Measurements from ENCODE around the gene COPS4.
A peak's percentile ranks its signal among the peaks of the same experiment; 100 is the strongest.
"Not testable (repeated sequence)": the region's sequence is repeated elsewhere in the genome, so short reads cannot be mapped to it uniquely, and the experiment has no call there.

COPS4 gene

DNA sequence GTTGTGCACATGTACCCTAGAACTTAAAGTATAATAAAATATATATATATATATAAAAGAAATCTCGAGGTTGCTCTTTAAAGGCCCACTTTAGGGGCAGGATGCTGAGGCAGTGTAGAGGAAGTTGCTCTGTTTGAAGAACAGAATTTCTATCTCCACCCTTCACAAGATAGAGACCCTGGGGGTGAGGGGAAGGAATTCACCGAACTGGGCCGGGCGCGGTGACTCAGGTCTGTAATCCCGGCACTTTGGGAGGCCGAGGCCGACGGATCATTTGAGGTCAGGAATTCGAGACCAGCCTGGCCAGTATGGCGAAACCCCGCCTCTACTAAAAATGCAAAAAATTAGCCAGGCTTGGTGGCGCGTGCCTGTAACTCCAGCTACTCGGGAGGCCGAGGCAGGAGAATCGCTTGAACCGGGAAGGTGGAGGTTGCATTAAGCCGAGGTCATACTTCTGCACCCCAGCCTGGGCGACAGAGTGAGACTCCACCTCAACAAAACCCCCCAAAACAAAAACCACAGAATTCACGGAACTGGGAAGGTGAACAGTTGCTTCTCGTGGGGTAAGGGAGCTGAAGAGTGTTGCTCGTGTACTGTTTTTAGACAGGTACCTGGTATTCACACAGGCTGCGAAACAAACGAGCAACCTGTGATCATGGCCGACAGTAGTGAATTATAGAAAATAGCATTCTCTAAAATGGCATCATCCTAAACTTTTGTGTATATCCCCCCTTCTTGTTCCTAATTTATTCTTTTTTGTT is 73.3 kb downstream of the COPS4 start:
- Histone ChIP-seq H3K9me3 (no peaks in the 10 kb centered on the region), H3K4me3 (ENCODE audit: low read depth in 1 of 2, low read length in 1 of 2) (peak overlapping the region; percentile 73 to 88), H3K36me3 (peaks cover 16% of the 10 kb centered on the region), H3K27ac (peak overlapping the region; percentile 91), H3K4me1 (ENCODE audit: control insufficient read depth in 1 of 2, insufficient read depth in 1 of 2, low read depth in 1 of 2, low read length in 1 of 2) (peaks cover 48 to 50% of the 10 kb centered on the region in 2 experiments), H3K27me3 (no peaks in the 10 kb centered on the region)
- TF ChIP-seq, protein P1, sequence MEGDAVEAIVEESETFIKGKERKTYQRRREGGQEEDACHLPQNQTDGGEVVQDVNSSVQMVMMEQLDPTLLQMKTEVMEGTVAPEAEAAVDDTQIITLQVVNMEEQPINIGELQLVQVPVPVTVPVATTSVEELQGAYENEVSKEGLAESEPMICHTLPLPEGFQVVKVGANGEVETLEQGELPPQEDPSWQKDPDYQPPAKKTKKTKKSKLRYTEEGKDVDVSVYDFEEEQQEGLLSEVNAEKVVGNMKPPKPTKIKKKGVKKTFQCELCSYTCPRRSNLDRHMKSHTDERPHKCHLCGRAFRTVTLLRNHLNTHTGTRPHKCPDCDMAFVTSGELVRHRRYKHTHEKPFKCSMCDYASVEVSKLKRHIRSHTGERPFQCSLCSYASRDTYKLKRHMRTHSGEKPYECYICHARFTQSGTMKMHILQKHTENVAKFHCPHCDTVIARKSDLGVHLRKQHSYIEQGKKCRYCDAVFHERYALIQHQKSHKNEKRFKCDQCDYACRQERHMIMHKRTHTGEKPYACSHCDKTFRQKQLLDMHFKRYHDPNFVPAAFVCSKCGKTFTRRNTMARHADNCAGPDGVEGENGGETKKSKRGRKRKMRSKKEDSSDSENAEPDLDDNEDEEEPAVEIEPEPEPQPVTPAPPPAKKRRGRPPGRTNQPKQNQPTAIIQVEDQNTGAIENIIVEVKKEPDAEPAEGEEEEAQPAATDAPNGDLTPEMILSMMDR (IDR thresholded peaks at IDR 0.05), result no peak

DNA sequence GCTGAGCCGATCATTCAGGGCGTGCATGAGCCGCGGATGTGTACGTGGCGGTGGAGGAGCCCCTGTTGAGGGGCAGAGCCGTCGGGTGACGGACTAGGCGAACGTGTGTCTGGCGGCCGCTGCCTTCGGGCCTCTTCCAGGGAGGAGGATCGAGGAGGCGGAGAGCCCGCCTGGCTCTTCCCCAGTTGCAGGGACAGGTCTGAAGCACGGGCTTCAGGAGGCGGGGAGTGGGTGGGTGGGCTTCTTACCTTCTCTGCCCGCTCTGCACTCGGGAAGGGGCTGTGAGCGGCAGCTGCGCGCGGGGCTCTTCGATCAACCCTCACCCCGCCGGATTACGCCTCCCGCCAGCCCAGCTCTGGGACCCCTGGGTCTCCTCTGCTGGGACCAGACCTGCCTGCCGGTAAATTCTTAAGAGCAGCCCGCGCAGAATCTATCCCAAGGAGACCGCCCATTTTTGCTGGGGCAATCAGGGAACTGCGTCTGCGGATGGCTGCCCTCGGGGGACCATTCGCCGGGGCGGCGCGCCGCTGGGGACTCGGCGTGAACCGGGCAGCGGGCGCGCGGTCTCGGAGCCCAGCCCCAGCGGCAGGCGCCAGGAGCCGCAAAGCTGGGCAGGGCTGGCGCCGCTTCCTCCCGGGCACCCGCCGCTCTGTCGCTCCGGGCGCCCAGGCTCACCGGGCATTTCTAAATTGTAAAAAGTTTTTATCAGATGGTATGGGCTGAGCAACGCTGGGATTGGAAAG is 74.7 kb downstream of the COPS4 start:
- Histone ChIP-seq H3K36me3 (peaks cover 3% of the 10 kb centered on the region), H3K27me3 (no peaks in the 10 kb centered on the region), H3K9me3 (no peaks in the 10 kb centered on the region), H3K4me1 (ENCODE audit: control insufficient read depth in 1 of 2, insufficient read depth in 1 of 2, low read depth in 1 of 2, low read length in 1 of 2) (peaks cover 62 to 64% of the 10 kb centered on the region in 2 experiments), H3K27ac (peak overlapping the region; percentile 91), H3K4me3 (ENCODE audit: low read depth in 1 of 2, low read length in 1 of 2) (peak overlapping the region; percentile 73 to 88)
- TF ChIP-seq, protein P1 (IDR thresholded peaks at IDR 0.05), result no peak

DNA sequence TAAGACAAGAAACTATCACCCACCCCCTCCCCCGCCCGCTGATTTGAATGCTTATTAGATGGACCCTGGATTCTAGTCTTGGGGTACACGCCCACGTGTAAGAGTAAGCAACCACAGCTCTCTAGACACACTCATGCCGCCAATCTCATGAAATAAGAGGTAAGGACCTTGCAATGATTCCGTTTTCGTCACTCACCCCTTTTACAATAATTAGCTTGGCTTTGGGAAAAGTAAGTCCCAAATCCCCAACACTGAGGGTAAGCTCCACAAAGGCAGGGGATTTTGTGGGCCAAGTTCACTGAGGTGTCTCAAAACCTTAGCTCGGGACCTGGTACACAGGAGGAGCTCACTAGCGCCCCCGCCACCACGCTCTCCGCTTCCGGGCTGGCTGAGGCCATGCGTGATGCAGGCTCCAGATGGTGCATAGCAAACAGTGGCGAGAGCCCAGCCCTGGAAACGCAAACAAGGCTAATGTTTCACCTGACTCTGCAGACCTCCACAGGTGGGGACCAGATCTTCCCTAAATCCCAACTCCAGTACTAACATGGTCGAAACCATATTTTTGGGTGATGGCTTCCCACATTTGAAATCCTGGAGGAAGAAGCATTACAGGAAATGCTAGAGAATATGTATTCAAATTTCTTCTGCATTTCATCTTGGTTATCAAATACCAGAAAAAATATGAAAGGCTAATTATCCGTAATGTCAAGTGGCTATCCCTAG is 75.4 kb downstream of the COPS4 start:
- no peaks in the 10 kb centered on the region for H3K9me3 ChIP-seq
- TF ChIP-seq, protein P1 (IDR thresholded peaks at IDR 0.05), result peak; percentile 30
- no peaks in the 10 kb centered on the region for H3K27me3 ChIP-seq
- peak overlapping the region; percentile 73 to 88 for H3K4me3 ChIP-seq (ENCODE audit: low read depth in 1 of 2, low read length in 1 of 2)
- no peaks in the 10 kb centered on the region for H3K36me3 ChIP-seq
- H3K27ac ChIP-seq, result peak overlapping the region; percentile 91
- H3K4me1 ChIP-seq (ENCODE audit: control insufficient read depth in 1 of 2, insufficient read depth in 1 of 2, low read depth in 1 of 2, low read length in 1 of 2), result peaks cover 69 to 71% of the 10 kb centered on the region in 2 experiments

DNA sequence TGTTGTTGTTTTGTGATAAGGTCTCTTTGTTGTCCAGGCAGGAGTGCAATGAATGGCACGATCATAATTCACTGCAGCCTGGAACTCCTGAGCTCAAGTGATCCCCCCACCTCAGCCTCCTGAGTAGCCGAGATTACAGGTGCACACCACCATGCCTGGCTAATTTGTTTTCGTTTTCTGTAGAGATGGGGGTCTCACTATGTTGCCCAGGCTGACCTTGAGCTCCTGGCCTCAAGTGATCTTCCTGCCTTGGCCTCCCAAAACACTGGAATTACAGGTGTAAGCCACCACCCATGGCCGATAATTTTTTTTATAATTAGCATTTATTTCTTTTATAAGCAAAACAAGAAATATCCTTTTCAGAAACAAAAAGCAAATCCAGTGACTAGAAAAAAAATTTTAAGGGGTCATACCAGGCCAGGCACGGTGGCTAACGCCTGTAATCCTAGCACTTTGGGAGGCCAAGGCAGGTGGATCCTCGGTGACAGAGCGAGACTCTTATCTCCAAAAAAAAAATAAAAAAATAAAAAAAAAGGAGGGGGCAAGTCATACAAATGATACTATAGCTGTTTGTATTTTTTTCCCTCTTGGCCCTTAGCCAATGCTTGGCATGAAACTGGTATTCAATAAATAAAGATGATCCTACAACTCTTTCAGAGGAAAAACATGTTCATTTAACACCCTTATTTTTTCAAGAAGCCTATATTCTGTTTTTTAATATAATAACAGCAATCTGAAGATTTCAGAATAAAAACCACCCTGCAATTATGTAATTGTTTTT is 76.2 kb downstream of the COPS4 start:
- H3K27ac ChIP-seq, result peak overlapping the region; percentile 91
- no peaks in the 10 kb centered on the region for H3K36me3 ChIP-seq
- H3K9me3 ChIP-seq, result no peaks in the 10 kb centered on the region
- no peaks in the 10 kb centered on the region for H3K27me3 ChIP-seq
- peak overlapping the region; percentile 73 to 88 for H3K4me3 ChIP-seq (ENCODE audit: low read depth in 1 of 2, low read length in 1 of 2)
- TF ChIP-seq, protein P1 (IDR thresholded peaks at IDR 0.05), result no peak
- H3K4me1 ChIP-seq (ENCODE audit: control insufficient read depth in 1 of 2, insufficient read depth in 1 of 2, low read depth in 1 of 2, low read length in 1 of 2), result peaks cover 77 to 79% of the 10 kb centered on the region in 2 experiments

DNA sequence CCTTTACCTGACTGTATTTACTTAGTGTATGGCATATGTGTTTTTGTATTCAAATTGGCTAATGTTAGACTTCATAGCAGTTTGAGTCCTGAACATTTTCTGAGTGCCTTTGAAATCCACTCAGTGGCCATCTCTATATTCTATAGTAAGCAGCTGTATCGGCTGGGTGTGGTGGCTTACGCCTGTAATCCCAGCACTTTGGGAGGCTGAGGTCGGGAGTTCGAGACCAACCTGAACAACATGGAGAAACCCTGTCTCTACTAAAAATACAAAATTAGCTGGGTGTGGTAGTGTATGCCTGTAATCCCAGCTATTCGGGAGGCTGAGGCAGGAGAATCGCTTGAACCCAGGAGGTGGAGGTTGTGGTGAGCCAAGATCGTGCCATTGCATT is 76.8 kb downstream of the COPS4 start:
- peak overlapping the region; percentile 91 for H3K27ac ChIP-seq
- H3K36me3 ChIP-seq, H3K27me3 ChIP-seq, H3K9me3 ChIP-seq: not testable (repeated sequence)
- H3K4me3 ChIP-seq (ENCODE audit: low read depth in 1 of 2, low read length in 1 of 2), result peak overlapping the region; percentile 33 to 73
- peaks cover 79 to 84% of the 10 kb centered on the region in 2 experiments for H3K4me1 ChIP-seq (ENCODE audit: control insufficient read depth in 1 of 2, insufficient read depth in 1 of 2, low read depth in 1 of 2, low read length in 1 of 2)

All from neutrophil (primary cell).